BJ (cell line): ENCODE results near the gene LUZP2. TPM values are rescaled to one million over a fixed set of nuclear protein-coding genes. Genes with fewer than 3 reads are reported as not detected.

ENCODE experiments used
- CTCF ChIA-PET: fragments of 350-600 bp; formaldehyde crosslinking; extraction: SDS; loops from one replicate; lab custom pipeline; 2021; ENCODE audit warnings: antibody characterized with exemption, inconsistent platforms; lab: Yijun Ruan, JAX
- POLR2A ChIA-PET: fragments of 300-600 bp; sonication (Branson Sonifier 250); formaldehyde crosslinking; extraction: SDS; loops from one replicate; lab custom pipeline; 2021; ENCODE audit warnings: antibody characterized with exemption; lab: Charles Lee
- DNase-seq: peaks from one replicate; pipeline ENCODE4 v3.0.0-alpha.2; 2011; ENCODE audit warnings: low read depth
- H3K27me3 ChIP-seq: 2 replicates; pipeline ENCODE4 v1.6.0; 2011; ENCODE audit warnings: low read length; ENCODE audit not compliant: control insufficient read depth, insufficient read depth
- H3K36me3 ChIP-seq: 2 replicates; pipeline ENCODE4 v1.5.1; 2011; ENCODE audit warnings: low read length; ENCODE audit not compliant: control insufficient read depth, insufficient read depth
- H3K4me3 ChIP-seq: 2 replicates; pipeline ENCODE4 v1.5.1; 2011; ENCODE audit warnings: low read depth, mild to moderate bottlenecking, control low read depth, low read length
- CTCF ChIP-seq: IDR thresholded peaks from 2 replicates; pipeline ENCODE4 v1.5.1; 2011; ENCODE audit warnings: low read depth, mild to moderate bottlenecking, control low read depth, inconsistent platforms, low read length, moderate library complexity; ENCODE audit not compliant: insufficient read depth
- polyA plus RNA-seq: library from polyadenylated mRNA; depleted of rRNA; stranded (reverse); fragments of >200 nt; gene quantifications from 2 replicates; pipeline ENCODE4 v1.2.3, GENCODE V29; 2011

Gene LUZP2
- polyA plus RNA-seq, 1 experiment: 0.05 TPM

DNA sequence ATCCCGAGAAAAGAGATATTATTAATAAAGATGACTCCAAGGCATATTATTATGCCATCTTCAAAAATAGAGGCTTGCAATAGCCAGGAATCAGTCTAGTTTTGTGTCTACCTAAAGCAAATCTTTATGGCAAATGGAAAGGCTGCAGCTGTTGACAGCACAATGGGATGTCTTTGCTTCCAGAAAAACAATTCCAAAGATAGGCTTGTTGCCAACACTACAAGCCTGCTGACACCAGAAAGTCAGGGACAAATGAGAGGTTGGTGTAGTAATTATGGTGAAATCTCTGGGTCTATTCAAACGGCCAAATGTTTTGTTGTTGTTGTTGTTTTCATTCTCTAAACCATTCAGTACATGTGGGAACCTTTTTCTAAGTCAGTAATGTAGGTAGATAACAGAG lies 101.8 kb downstream of the LUZP2 start:
- no peak for TF ChIP-seq CTCF
- Histone ChIP-seq H3K27me3 (no peaks in the 10 kb centered on the region), H3K4me3 (no peak overlapping the region), H3K36me3 (no peaks in the 10 kb centered on the region)
- POLR2A ChIA-PET: no interaction called here
- CTCF ChIA-PET: no interaction called here
- no peak for DNase-seq

- no peaks in the 10 kb centered on the region for H3K36me3 ChIP-seq
- DNase-seq: no peak
- CTCF ChIA-PET: no interaction called here
- no peaks in the 10 kb centered on the region for H3K27me3 ChIP-seq
- POLR2A ChIA-PET: no interaction called here
- TF ChIP-seq CTCF: no peak
- no peak overlapping the region for H3K4me3 ChIP-seq
Observed at GRCh38 chr11:24609192-24610119, 112.6 kb downstream of the LUZP2 start.

DNA sequence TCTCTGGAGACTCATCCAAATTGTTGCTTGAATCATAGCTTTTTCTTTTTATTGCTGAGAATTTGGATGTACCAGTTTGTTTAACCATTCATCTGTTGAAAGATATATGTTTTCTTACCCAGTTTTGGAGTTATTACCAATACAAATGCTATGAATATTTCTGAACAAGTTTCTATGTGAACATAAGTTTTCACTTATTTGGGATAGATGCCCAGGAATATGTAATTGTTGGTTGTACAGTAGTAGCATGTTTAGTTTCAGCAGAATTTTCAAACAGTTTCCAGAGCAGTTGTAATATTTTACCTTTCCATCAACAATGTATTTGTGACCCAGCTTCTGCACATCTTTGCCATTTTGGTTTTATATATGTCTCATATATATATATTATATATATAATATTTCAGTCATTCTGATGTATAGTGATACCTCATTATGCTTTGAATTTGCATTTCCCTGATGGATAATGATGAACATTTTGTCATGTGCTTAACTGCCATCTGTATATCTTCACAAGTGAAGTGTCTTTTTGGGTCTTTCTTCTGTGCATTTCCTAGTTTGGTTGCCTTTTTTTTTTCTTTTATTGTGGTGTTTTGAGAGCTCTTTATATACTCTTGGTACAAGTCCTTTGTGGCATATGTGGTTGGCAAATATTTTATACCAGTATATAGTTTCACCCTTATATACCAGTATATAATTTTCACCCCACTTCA lies 118.8 kb downstream of the LUZP2 start:
- Histone ChIP-seq H3K27me3 (no peaks in the 10 kb centered on the region), H3K36me3 (no peaks in the 10 kb centered on the region), H3K4me3 (no peak overlapping the region)
- no peak for DNase-seq
- ChIA-PET POLR2A (no interaction called here), CTCF (no interaction called here)
- no peak for TF ChIP-seq CTCF

DNA sequence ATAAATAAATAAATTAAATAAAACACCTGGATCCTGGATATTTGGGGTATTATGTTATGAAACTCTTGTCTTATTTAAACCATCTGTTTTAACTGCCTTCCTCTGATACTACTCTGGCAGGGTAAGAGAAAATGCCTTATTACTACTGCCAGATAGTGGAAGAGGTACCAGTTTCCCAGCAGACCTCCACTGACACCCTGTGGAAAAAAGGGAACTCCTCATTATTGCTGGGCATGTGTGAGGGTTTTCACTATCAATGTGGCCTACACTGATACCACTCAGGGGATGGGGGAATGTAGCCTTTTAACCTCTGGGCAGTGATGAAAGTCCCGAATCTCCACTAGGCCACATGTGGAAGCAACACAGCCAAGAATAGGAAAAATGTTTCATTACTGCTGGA lies 121.0 kb downstream of the LUZP2 start:
- Histone ChIP-seq H3K36me3 (no peaks in the 10 kb centered on the region), H3K4me3 (no peak overlapping the region), H3K27me3 (no peaks in the 10 kb centered on the region)
- no peak for DNase-seq
- ChIA-PET CTCF (no interaction called here), POLR2A (no interaction called here)
- no peak for TF ChIP-seq CTCF

GRCh38 chr11:24619900-24620299 lies 123.0 kb downstream of the LUZP2 start:
- ChIA-PET CTCF (no interaction called here), POLR2A (no interaction called here)
- DNase-seq: no peak
- TF ChIP-seq CTCF: no peak
- Histone ChIP-seq H3K4me3 (no peak overlapping the region), H3K27me3 (no peaks in the 10 kb centered on the region), H3K36me3 (no peaks in the 10 kb centered on the region)
